Measurements from ENCODE around the gene NCAM1.
A peak's percentile ranks its signal among the peaks of the same experiment; 100 is the strongest.

NCAM1 gene

DNA sequence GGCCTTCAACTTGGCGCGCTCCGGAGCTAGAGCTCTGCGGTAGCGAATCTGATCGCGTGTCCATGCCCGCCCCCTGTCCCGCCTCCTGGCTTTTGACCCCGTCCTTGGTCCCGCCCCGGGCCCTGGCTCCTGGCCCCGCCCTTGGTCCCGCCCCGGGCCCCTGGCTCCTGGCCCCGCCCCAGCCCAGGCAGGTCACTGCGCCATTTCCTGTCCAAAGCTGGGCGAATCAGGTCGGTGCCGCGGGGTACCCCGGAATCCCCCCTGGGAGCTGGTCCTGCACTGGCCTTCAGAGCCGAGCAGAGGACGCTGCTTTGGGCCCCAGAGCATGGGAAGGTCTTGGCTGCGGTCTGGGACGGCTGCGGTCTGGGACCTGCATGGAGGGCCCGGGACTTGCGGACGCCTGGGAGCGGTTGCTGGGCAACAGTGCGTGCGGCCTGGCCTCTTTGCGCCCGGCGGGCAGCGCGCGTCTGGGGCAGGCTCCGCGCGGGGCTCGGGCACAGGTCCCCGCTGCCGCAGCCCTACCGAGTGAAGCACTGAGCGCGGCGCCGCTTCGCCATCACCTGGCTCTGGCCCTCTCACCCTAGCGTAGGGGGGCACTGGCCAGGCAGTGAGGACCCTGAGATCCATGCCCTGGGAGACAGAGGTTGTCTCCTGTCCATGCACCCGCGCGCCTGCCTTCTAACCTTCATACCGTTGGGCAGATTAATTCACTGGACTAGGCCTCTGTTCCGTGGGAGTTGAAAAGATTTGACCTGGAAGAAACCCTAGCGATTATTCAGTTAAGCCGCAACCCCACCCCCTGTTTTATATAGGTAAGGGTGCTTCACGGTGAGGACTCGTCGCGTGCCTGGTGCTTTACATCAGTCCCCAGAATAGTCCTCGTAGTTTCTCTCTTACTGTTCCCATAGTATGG lies 353.4 kb downstream of the NCAM1 start, which contains the start of gene TTC12:
TTC12 (plus strand) TSS at position 195 of the 913 bp plus-strand sequence. CDS start 1,675 bp downstream, outside the sequence.
- H3K27me3 ChIP-seq (replicated peaks in 2 of 5; ENCODE audit: control insufficient read depth in 4 of 5, insufficient read depth in 5 of 5, low read length in 4 of 5): peaks cover 0 to 2% (median 0%) of the 10 kb centered on the region in 5 experiments
- POLR2A ChIA-PET: no interaction called here
- H3K9me3 ChIP-seq (ENCODE audit: control extremely low read depth in 1 of 5, control insufficient read depth in 4 of 5, insufficient read depth in 2 of 5, low read depth in 1 of 5, low read length in 4 of 5): peaks cover 0 to 1% (median 0%) of the 10 kb centered on the region in 5 experiments
- peaks cover 4 to 12% (median 10%) of the 10 kb centered on the region in 4 experiments for H3K4me1 ChIP-seq (ENCODE audit: control extremely low read depth in 1 of 4, control insufficient read depth in 4 of 4, insufficient read depth in 4 of 4, low read length in 3 of 4)
- H3K4me3 ChIP-seq (ENCODE audit: control insufficient read depth in 1 of 7, extremely low read depth in 1 of 7, insufficient read depth in 4 of 7, low read depth in 2 of 7, low read length in 6 of 7): peak within 1 kb of the TSS; percentile 54 to 78 (median 73)
- peaks cover 0 to 3% (median 0%) of the 10 kb centered on the region in 4 experiments for H3K36me3 ChIP-seq (ENCODE audit: control insufficient read depth in 4 of 4, insufficient read depth in 4 of 4, low read length in 3 of 4)
- WGBS (ENCODE audit: insufficient coverage): 9% methylated on average over 56 of the region's 64 CpGs
- CTCF ChIA-PET: interaction anchor here (1.0 kb wide), 1 partner anchor 25 kb away, joined by 6 read pairs; no protein-coding TSS in a partner anchor
- peak within 1 kb of the TSS in 1 of 2 experiments; percentile 68 for H3K27ac ChIP-seq (ENCODE audit: insufficient read depth in 1 of 2, low read depth in 1 of 2, low read length in 2 of 2, poor library complexity in 1 of 2, severe bottlenecking in 2 of 2)
- peak; percentile 80 to 89 (median 89) for DNase-seq

DNA sequence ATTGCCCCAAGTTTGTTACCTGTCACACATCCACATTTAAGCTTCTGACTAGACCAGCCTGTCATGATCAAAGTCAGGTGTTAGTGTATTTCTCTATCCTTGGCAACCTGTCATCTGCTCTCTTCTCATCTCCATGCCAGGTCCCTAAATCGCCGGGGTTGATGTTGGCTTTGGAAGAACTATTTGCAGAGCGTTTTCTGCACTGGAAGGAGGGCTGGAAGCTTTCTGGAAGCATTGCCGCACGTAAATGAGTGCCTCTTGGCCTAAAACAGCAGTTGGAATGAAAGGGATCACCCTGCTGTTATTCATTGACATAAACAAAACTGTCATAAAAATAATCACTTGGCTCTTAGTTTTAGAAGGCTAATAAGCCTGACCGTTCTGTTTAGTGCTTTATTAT lies 354.6 kb downstream of the NCAM1 start:
- ChIA-PET CTCF (no interaction called here), POLR2A (no interaction called here)
- WGBS (ENCODE audit: insufficient coverage): 91% methylated on average over 5 of the region's 6 CpGs
- Histone ChIP-seq H3K36me3 (ENCODE audit: control insufficient read depth in 4 of 4, insufficient read depth in 4 of 4, low read length in 3 of 4) (peaks cover 0 to 7% (median 0%) of the 10 kb centered on the region in 4 experiments), H3K27ac (ENCODE audit: insufficient read depth in 1 of 2, low read depth in 1 of 2, low read length in 2 of 2, poor library complexity in 1 of 2, severe bottlenecking in 2 of 2) (no peak overlapping the region), H3K4me3 (ENCODE audit: control insufficient read depth in 1 of 7, extremely low read depth in 1 of 7, insufficient read depth in 4 of 7, low read depth in 2 of 7, low read length in 6 of 7) (no peak overlapping the region), H3K9me3 (ENCODE audit: control extremely low read depth in 1 of 5, control insufficient read depth in 4 of 5, insufficient read depth in 2 of 5, low read depth in 1 of 5, low read length in 4 of 5) (peaks cover 0 to 4% (median 0%) of the 10 kb centered on the region in 5 experiments), H3K27me3 (replicated peaks in 2 of 5; ENCODE audit: control insufficient read depth in 4 of 5, insufficient read depth in 5 of 5, low read length in 4 of 5) (peaks cover 0 to under 1% (median 0%) of the 10 kb centered on the region in 5 experiments), H3K4me1 (ENCODE audit: control extremely low read depth in 1 of 4, control insufficient read depth in 4 of 4, insufficient read depth in 4 of 4, low read length in 3 of 4) (peaks cover 4 to 12% (median 10%) of the 10 kb centered on the region in 4 experiments)
- no peak for DNase-seq

DNA sequence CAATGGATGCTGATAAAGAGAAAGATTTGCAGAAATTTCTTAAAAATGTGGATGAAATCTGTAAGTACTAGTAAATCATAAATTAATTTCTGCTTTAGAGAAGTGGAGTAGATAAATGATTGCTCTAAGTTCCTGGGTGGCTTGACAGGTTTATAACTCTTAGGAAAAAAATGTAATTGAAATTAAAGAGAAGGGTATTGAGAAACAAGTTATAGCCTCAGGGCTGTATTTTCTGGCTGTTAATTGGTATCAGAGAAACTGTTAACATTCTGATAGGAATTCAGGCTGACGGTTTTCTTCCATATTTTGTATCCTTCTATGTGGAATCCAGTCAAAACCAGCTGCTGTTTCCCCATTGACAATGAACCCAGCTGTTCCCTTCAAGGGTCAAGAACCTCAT lies 355.0 kb downstream of the NCAM1 start:
- no peak for DNase-seq
- ChIA-PET CTCF (interaction anchor here (0.7 kb wide), 1 partner anchor 74 kb away, joined by 3 read pairs; no protein-coding TSS in a partner anchor), POLR2A (no interaction called here)
- Histone ChIP-seq H3K27me3 (replicated peaks in 2 of 5; ENCODE audit: control insufficient read depth in 4 of 5, insufficient read depth in 5 of 5, low read length in 4 of 5) (no peaks in the 10 kb centered on the region), H3K4me3 (ENCODE audit: control insufficient read depth in 1 of 7, extremely low read depth in 1 of 7, insufficient read depth in 4 of 7, low read depth in 2 of 7, low read length in 6 of 7) (no peak overlapping the region), H3K4me1 (ENCODE audit: control extremely low read depth in 1 of 4, control insufficient read depth in 4 of 4, insufficient read depth in 4 of 4, low read length in 3 of 4) (peaks cover 4 to 12% (median 10%) of the 10 kb centered on the region in 4 experiments), H3K36me3 (ENCODE audit: control insufficient read depth in 4 of 4, insufficient read depth in 4 of 4, low read length in 3 of 4) (peaks cover 0 to 7% (median 0%) of the 10 kb centered on the region in 4 experiments), H3K27ac (ENCODE audit: insufficient read depth in 1 of 2, low read depth in 1 of 2, low read length in 2 of 2, poor library complexity in 1 of 2, severe bottlenecking in 2 of 2) (no peak overlapping the region), H3K9me3 (ENCODE audit: control extremely low read depth in 1 of 5, control insufficient read depth in 4 of 5, insufficient read depth in 2 of 5, low read depth in 1 of 5, low read length in 4 of 5) (peaks cover 0 to 4% (median 0%) of the 10 kb centered on the region in 5 experiments)
- 100% methylated on average over 1 of the region's 1 CpG for WGBS (ENCODE audit: insufficient coverage)

DNA sequence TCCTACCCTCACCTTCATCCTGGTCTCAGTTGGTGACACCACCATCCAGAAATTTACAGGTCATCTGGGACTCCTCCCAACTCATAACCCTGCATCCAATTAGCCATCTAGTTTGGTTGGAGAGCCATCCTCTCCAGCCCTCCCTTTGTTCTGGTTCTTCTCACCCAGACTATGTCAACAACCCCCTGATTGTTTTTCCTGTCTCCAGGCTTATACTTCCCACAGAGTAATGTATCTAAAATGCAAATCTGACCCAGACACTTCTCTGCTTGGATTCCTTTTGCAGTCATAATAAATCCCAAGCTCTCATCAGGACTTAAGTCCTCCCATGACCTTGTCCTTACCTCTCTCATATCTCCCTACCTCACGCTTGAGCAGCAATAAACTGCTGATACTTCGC lies 356.1 kb downstream of the NCAM1 start:
- H3K9me3 ChIP-seq (ENCODE audit: control extremely low read depth in 1 of 5, control insufficient read depth in 4 of 5, insufficient read depth in 2 of 5, low read depth in 1 of 5, low read length in 4 of 5): peaks cover 0 to 4% (median 0%) of the 10 kb centered on the region in 5 experiments
- H3K36me3 ChIP-seq (ENCODE audit: control insufficient read depth in 4 of 4, insufficient read depth in 4 of 4, low read length in 3 of 4): peaks cover 0 to 7% (median 0%) of the 10 kb centered on the region in 4 experiments
- ChIA-PET POLR2A (no interaction called here), CTCF (no interaction called here)
- DNase-seq: no peak
- H3K4me1 ChIP-seq (ENCODE audit: control extremely low read depth in 1 of 4, control insufficient read depth in 4 of 4, insufficient read depth in 4 of 4, low read length in 3 of 4): peaks cover 4 to 12% (median 10%) of the 10 kb centered on the region in 4 experiments
- WGBS (ENCODE audit: insufficient coverage): 89% methylated on average over 2 of the region's 2 CpGs
- no peak overlapping the region for H3K27ac ChIP-seq (ENCODE audit: insufficient read depth in 1 of 2, low read depth in 1 of 2, low read length in 2 of 2, poor library complexity in 1 of 2, severe bottlenecking in 2 of 2)
- H3K27me3 ChIP-seq (replicated peaks in 2 of 5; ENCODE audit: control insufficient read depth in 4 of 5, insufficient read depth in 5 of 5, low read length in 4 of 5): no peaks in the 10 kb centered on the region
- no peak overlapping the region for H3K4me3 ChIP-seq (ENCODE audit: control insufficient read depth in 1 of 7, extremely low read depth in 1 of 7, insufficient read depth in 4 of 7, low read depth in 2 of 7, low read length in 6 of 7)

DNA sequence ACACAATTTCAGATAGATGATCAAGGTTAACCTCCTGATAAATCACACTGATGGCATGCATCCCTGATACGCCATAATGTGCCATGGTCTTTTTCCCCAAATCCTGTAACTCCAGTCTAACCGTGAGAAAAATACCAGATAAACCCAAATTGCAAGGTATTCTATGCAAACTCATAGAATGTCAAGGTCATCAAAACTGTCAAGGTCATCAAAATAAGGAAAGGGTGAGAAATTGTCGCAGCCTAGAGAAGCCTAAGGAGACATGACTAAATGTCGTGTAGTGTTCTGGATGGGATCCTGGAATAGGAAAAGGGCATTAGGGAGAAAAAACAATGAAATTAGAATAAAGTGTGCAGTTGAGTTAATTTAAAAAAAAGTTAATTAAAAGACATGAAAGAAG lies 357.9 kb downstream of the NCAM1 start:
- DNase-seq: no peak
- Histone ChIP-seq H3K27me3 (replicated peaks in 2 of 5; ENCODE audit: control insufficient read depth in 4 of 5, insufficient read depth in 5 of 5, low read length in 4 of 5) (no peaks in the 10 kb centered on the region), H3K27ac (ENCODE audit: insufficient read depth in 1 of 2, low read depth in 1 of 2, low read length in 2 of 2, poor library complexity in 1 of 2, severe bottlenecking in 2 of 2) (no peak overlapping the region), H3K4me3 (ENCODE audit: control insufficient read depth in 1 of 7, extremely low read depth in 1 of 7, insufficient read depth in 4 of 7, low read depth in 2 of 7, low read length in 6 of 7) (no peak overlapping the region), H3K4me1 (ENCODE audit: control extremely low read depth in 1 of 4, control insufficient read depth in 4 of 4, insufficient read depth in 4 of 4, low read length in 3 of 4) (peaks cover under 1 to 8% (median 6%) of the 10 kb centered on the region in 4 experiments), H3K36me3 (ENCODE audit: control insufficient read depth in 4 of 4, insufficient read depth in 4 of 4, low read length in 3 of 4) (peaks cover 0 to 7% (median 0%) of the 10 kb centered on the region in 4 experiments), H3K9me3 (ENCODE audit: control extremely low read depth in 1 of 5, control insufficient read depth in 4 of 5, insufficient read depth in 2 of 5, low read depth in 1 of 5, low read length in 4 of 5) (peaks cover 0 to 4% (median 0%) of the 10 kb centered on the region in 5 experiments)
- WGBS (ENCODE audit: insufficient coverage): 96% methylated on average over 4 of the region's 4 CpGs
- POLR2A ChIA-PET: no interaction called here
- CTCF ChIA-PET: no interaction called here

DNA sequence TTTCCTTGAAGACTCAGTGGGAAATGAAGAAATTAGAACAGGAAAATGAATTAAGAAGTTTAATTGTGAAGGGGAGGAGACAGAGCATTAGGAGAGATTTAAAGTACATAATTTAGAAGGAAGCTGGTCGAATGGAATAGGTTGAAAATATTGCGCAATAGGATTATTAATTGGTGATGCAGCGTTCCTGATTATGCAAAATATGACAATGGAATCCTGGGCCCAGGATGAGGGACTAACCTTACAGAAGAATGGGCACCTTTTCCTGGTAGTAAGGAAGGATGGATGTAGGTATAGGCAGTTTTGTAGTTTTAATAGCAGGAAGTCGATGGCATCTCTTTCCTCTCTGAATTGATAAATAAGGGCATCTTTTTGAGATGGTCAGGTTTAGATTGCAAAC lies 360.9 kb downstream of the NCAM1 start:
- ChIA-PET CTCF (no interaction called here), POLR2A (no interaction called here)
- DNase-seq: no peak
- Histone ChIP-seq H3K4me1 (ENCODE audit: control extremely low read depth in 1 of 4, control insufficient read depth in 4 of 4, insufficient read depth in 4 of 4, low read length in 3 of 4) (no peaks in the 10 kb centered on the region), H3K27me3 (replicated peaks in 2 of 5; ENCODE audit: control insufficient read depth in 4 of 5, insufficient read depth in 5 of 5, low read length in 4 of 5) (no peaks in the 10 kb centered on the region), H3K27ac (ENCODE audit: insufficient read depth in 1 of 2, low read depth in 1 of 2, low read length in 2 of 2, poor library complexity in 1 of 2, severe bottlenecking in 2 of 2) (no peak overlapping the region), H3K9me3 (ENCODE audit: control extremely low read depth in 1 of 5, control insufficient read depth in 4 of 5, insufficient read depth in 2 of 5, low read depth in 1 of 5, low read length in 4 of 5) (peaks cover 0 to 4% (median 0%) of the 10 kb centered on the region in 5 experiments), H3K36me3 (ENCODE audit: control insufficient read depth in 4 of 4, insufficient read depth in 4 of 4, low read length in 3 of 4) (peaks cover 0 to 9% (median 2%) of the 10 kb centered on the region in 4 experiments), H3K4me3 (ENCODE audit: control insufficient read depth in 1 of 7, extremely low read depth in 1 of 7, insufficient read depth in 4 of 7, low read depth in 2 of 7, low read length in 6 of 7) (no peak overlapping the region)
- 89% methylated on average over 4 of the region's 4 CpGs for WGBS (ENCODE audit: insufficient coverage)

DNA sequence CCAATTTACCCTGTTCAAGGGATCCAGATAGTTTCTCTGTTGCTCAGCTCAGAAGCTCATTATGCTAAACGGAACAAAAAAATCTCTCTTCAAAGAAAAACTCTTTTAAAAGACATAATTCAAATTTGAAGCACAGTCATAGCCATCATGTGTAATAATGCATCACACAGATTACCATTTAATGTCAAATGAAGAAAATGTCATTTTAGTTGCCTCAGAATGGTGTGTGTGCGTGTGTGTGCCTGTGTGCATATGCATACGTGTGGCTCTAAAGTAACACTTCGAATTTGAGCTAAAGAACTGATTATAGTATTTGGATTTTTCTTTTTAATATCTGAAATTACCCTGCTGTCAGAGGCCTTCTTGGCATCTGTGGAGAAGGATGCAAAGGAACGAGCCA lies 363.0 kb downstream of the NCAM1 start:
- ChIA-PET CTCF (interaction anchor here (2.8 kb wide), 1 partner anchor 18 kb away, joined by 9 read pairs; no protein-coding TSS in a partner anchor), POLR2A (interaction anchor here (0.6 kb wide), 1 partner anchor 1404 kb away, joined by 3 read pairs; no protein-coding TSS in a partner anchor)
- H3K36me3 ChIP-seq (ENCODE audit: control insufficient read depth in 4 of 4, insufficient read depth in 4 of 4, low read length in 3 of 4): peaks cover 0 to 7% (median 2%) of the 10 kb centered on the region in 4 experiments
- no peaks in the 10 kb centered on the region for H3K4me1 ChIP-seq (ENCODE audit: control extremely low read depth in 1 of 4, control insufficient read depth in 4 of 4, insufficient read depth in 4 of 4, low read length in 3 of 4)
- no peaks in the 10 kb centered on the region for H3K27me3 ChIP-seq (replicated peaks in 2 of 5; ENCODE audit: control insufficient read depth in 4 of 5, insufficient read depth in 5 of 5, low read length in 4 of 5)
- DNase-seq: no peak
- WGBS (ENCODE audit: insufficient coverage): 100% methylated on average over 1 of the region's 5 CpGs
- H3K4me3 ChIP-seq (ENCODE audit: control insufficient read depth in 1 of 7, extremely low read depth in 1 of 7, insufficient read depth in 4 of 7, low read depth in 2 of 7, low read length in 6 of 7): no peak overlapping the region
- no peak overlapping the region for H3K27ac ChIP-seq (ENCODE audit: insufficient read depth in 1 of 2, low read depth in 1 of 2, low read length in 2 of 2, poor library complexity in 1 of 2, severe bottlenecking in 2 of 2)
- H3K9me3 ChIP-seq (ENCODE audit: control extremely low read depth in 1 of 5, control insufficient read depth in 4 of 5, insufficient read depth in 2 of 5, low read depth in 1 of 5, low read length in 4 of 5): peaks cover 0 to 3% (median 0%) of the 10 kb centered on the region in 5 experiments
